ENCODE results near the gene MAPK12.

DNA sequence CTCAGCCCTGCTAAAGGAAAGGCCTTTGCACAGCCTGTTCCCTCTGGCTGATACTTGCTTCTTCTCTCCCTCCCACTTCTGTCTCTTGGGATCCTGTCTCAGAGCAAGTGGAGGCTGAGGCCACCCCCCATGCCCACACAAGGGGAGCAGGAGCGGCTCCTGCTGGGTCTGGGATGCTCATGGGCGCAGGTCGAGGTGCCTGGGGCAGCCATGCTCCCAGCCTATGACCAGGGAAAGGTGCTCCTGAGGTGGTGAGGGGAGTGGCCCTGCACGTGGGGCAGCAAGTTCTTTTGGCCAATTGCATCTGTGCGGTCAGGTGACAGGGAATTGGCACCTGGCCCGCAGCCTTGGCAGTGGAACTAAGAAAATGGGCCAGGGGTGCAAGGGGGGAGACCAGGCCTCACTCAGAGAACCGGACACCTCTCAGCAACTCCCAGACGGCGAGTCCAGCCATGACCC, 7.2 kb upstream of the MAPK12 start:
- TF ChIP-seq CTCF (conservative IDR thresholded peaks at IDR 0.05; ENCODE audit: low read length) = no peak
- no peak for TF ChIP-seq EZH2phosphoT487 (IDR thresholded peaks at IDR 0.05; ENCODE audit: borderline replicate concordance)
